Suprapubic skin (tissue), 4 donors: Measurements from ENCODE around the gene PTPRM. TPM values are rescaled to one million over a fixed set of nuclear protein-coding genes. Genes with fewer than 3 reads are reported as not detected.

ENCODE experiments used
- DNase-seq, 2 donors: peaks; one replicate each; pipeline ENCODE4 v3.0.0-alpha.2; 2019; ENCODE audit warnings: low spot score in 2 of 2
- H3K27ac ChIP-seq: fragments of 200-600 bp; sonication (generic); one replicate; pipeline ENCODE4 v1.5.1; 2019
- H3K27me3 ChIP-seq: fragments of 200-600 bp; sonication (generic); one replicate; pipeline ENCODE4 v1.5.1; 2019
- H3K36me3 ChIP-seq: fragments of 200-600 bp; sonication (generic); one replicate; pipeline ENCODE4 v1.5.1; 2019
- H3K4me1 ChIP-seq: fragments of 200-600 bp; sonication (generic); one replicate; pipeline ENCODE4 v1.5.1; 2019
- H3K4me3 ChIP-seq: fragments of 200-600 bp; sonication (generic); one replicate; pipeline ENCODE4 v1.5.1; 2019; ENCODE audit warnings: mild to moderate bottlenecking
- H3K9me3 ChIP-seq: fragments of 200-600 bp; sonication (generic); one replicate; pipeline ENCODE4 v1.5.1; 2019
- CTCF ChIP-seq, 2 donors: fragments of 200-600 bp in 1 of 2; fragments of 450-650 bp in 1 of 2; sonication (generic) in 1 of 2; IDR thresholded peaks; one replicate each; pipeline ENCODE4 v1.5.1; 2016 to 2019; ENCODE audit warnings: antibody characterized with exemption in 2 of 2, mild to moderate bottlenecking in 1 of 2, moderate library complexity in 1 of 2
- EP300 ChIP-seq: sonication (generic); formaldehyde crosslinking; IDR thresholded peaks from one replicate; pipeline ENCODE4 v1.6.1; 2017; ENCODE audit warnings: antibody characterized with exemption
- POLR2A ChIP-seq, 2 donors: fragments of 450-650 bp; IDR thresholded peaks; one replicate each; pipeline ENCODE4 v1.6.1; 2017; ENCODE audit warnings: antibody characterized with exemption in 2 of 2, mild to moderate bottlenecking in 2 of 2, moderate library complexity in 2 of 2
- POLR2AphosphoS5 ChIP-seq, 3 donors: sonication (generic); formaldehyde crosslinking; IDR thresholded peaks; one replicate each; pipeline ENCODE4 v1.6.1; 2017; ENCODE audit warnings: antibody characterized with exemption in 3 of 3
- whole genome bisulfite sequencing: methylation state at CpG from one replicate; pipeline ENCODE4 v1.1.5; 2018; 5-methylcytosine and 5-hydroxymethylcytosine counted together
- total RNA-seq, 4 donors: library from RNA; depleted of rRNA; stranded (reverse); fragments of >200 nt; gene quantifications; one replicate each; pipeline ENCODE4 v1.1.0, GENCODE V29; 2016

PTPRM gene
- total RNA-seq, 4 donors from 2014 or later: 19.8 to 73.7 (median 40.0) TPM

DNA sequence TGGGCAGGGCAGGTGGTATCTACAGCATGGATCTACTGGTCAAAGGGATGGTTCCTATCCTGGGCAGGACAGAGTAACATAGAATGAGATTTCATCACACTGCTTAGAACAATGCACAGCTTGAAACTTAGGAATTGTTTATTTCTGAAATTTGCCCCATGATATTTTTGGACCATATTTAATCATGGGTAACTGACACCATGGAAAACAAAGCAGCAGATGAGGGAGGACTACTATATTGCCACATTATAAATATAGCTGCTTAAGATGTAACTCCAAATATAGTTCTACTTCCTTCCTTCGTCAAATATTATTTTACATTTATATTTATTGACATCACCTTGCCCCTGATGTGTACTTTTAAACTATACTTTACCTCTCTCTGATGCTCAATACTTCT lies 254.7 kb downstream of the PTPRM start:
- no peaks in the 10 kb centered on the region for H3K4me1 ChIP-seq
- TF ChIP-seq CTCF (IDR thresholded peaks at IDR 0.05): no peak
- no peak for TF ChIP-seq EP300
- no peak for TF ChIP-seq POLR2A (IDR thresholded peaks at IDR 0.05)
- TF ChIP-seq POLR2AphosphoS5 (IDR thresholded peaks at IDR 0.05): no peak
- no peak overlapping the region for H3K27ac ChIP-seq
- DNase-seq: no peak
- 95% methylated on average over 1 of the region's 1 CpG for WGBS
- H3K27me3 ChIP-seq: no peaks in the 10 kb centered on the region
- no peak overlapping the region for H3K4me3 ChIP-seq
- no peaks in the 10 kb centered on the region for H3K9me3 ChIP-seq
- no peaks in the 10 kb centered on the region for H3K36me3 ChIP-seq

GRCh38 chr18:7822435-7823331 lies 255.6 kb downstream of the PTPRM start:
- Histone ChIP-seq H3K4me3 (no peak overlapping the region), H3K9me3 (no peaks in the 10 kb centered on the region), H3K4me1 (no peaks in the 10 kb centered on the region), H3K27ac (no peak overlapping the region), H3K27me3 (no peaks in the 10 kb centered on the region), H3K36me3 (no peaks in the 10 kb centered on the region)
- TF ChIP-seq POLR2A (IDR thresholded peaks at IDR 0.05): no peak
- WGBS: 73% methylated on average over 9 of the region's 9 CpGs
- no peak for DNase-seq

DNA sequence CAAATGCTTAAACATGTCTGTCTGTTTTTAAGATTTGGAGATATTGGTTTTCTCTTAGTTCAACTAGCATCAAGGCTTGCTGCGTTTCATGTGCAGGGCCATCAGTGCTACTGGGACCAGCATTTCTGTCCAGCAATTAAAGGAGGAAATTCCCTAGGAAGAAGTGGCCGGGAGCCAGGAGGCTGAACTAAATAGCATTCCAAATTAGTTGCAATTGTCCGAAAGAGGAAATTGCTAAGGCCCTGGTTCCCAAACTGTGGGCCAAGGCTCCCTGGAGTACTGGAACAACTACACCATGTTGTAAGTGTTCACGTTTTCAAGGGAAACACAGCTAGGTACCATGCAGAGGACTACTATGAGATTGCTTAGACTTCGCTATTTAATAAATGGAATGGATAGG lies 257.9 kb downstream of the PTPRM start:
- H3K27me3 ChIP-seq: no peaks in the 10 kb centered on the region
- H3K36me3 ChIP-seq: no peaks in the 10 kb centered on the region
- TF ChIP-seq CTCF (IDR thresholded peaks at IDR 0.05): no peak
- TF ChIP-seq POLR2A (IDR thresholded peaks at IDR 0.05): no peak
- no peak for DNase-seq
- H3K4me1 ChIP-seq: no peaks in the 10 kb centered on the region
- no peak overlapping the region for H3K4me3 ChIP-seq
- 52% methylated on average over 5 of the region's 5 CpGs for WGBS
- no peak overlapping the region for H3K27ac ChIP-seq
- H3K9me3 ChIP-seq: no peaks in the 10 kb centered on the region

DNA sequence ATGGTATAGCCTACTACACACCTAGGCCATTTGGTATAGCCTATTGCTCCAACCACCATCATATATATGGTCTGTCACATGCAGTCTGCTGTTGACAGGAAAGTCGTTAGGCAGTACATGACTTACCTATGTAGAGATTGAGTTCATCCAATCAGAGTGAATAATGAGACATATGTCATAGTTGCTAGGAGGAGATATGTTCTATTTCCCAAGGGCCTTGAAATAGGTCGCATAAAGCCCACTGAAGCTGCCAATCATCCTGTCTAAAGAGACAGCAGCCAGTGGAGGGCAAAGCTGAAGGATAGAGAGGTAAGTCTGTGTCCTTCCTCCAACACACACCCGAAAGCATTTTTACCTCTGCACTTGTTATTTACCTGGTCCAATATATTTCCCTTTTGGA lies 263.4 kb downstream of the PTPRM start:
- TF ChIP-seq CTCF (IDR thresholded peaks at IDR 0.05) (no peak), EP300 (no peak), POLR2A (IDR thresholded peaks at IDR 0.05) (no peak), POLR2AphosphoS5 (IDR thresholded peaks at IDR 0.05) (no peak)
- no peak for DNase-seq
- H3K36me3 ChIP-seq: no peaks in the 10 kb centered on the region
- no peaks in the 10 kb centered on the region for H3K4me1 ChIP-seq
- H3K9me3 ChIP-seq: no peaks in the 10 kb centered on the region
- H3K4me3 ChIP-seq: no peak overlapping the region
- no peak overlapping the region for H3K27ac ChIP-seq
- WGBS: 84% methylated on average over 3 of the region's 3 CpGs
- H3K27me3 ChIP-seq: no peaks in the 10 kb centered on the region

GRCh38 chr18:7839548-7839947 lies 272.4 kb downstream of the PTPRM start:
- Histone ChIP-seq H3K4me1 (no peaks in the 10 kb centered on the region), H3K27me3 (no peaks in the 10 kb centered on the region), H3K36me3 (no peaks in the 10 kb centered on the region), H3K4me3 (no peak overlapping the region), H3K9me3 (peaks cover 7% of the 10 kb centered on the region), H3K27ac (no peak overlapping the region)
- DNase-seq: no peak
- 88% methylated on average over 1 of the region's 2 CpGs for WGBS
- TF ChIP-seq CTCF (IDR thresholded peaks at IDR 0.05) (no peak), POLR2A (IDR thresholded peaks at IDR 0.05) (no peak), EP300 (no peak), POLR2AphosphoS5 (IDR thresholded peaks at IDR 0.05) (no peak)
